ENCODE measurements around the gene APBA2.

- no peak for TF ChIP-seq CTCF (IDR thresholded peaks at IDR 0.05)
- no peak for TF ChIP-seq POLR2A (IDR thresholded peaks at IDR 0.05)
These were observed 186.7 kb downstream of the APBA2 start for GRCh38 chr15:29072444-29072843.

All from tibial nerve (tissue), 3 donors.